ENCODE data around the gene AUTS2. TPM values are rescaled to one million over a fixed set of nuclear protein-coding genes. Genes with fewer than 3 reads are reported as not detected.

Gene AUTS2
- total and polyA plus RNA-seq, 4 donors = 4.9 to 24.4 (median 7.0) TPM

GRCh38 chr7:70419526-70420380 lies 821.5 kb downstream of the AUTS2 start:
- no peak overlapping the region for H3K4me3 ChIP-seq (ENCODE audit: low read depth in 1 of 3, low read length in 3 of 3)
- H3K9ac ChIP-seq (ENCODE audit: low read depth in 1 of 2, low read length in 2 of 2) = no peak overlapping the region
- H3K27ac ChIP-seq (ENCODE audit: low read depth in 1 of 2, low read length in 2 of 2) = no peak overlapping the region
- no peaks in the 10 kb centered on the region for H3K27me3 ChIP-seq (ENCODE audit: control insufficient read depth in 4 of 4, insufficient read depth in 4 of 4, low read length in 3 of 4)
- no peaks in the 10 kb centered on the region for H3K36me3 ChIP-seq (ENCODE audit: control insufficient read depth in 4 of 4, insufficient read depth in 3 of 4, low read depth in 1 of 4, low read length in 3 of 4)
- DNase-seq (ENCODE audit: low spot score) = no peak
- WGBS = 95% methylated on average over 8 of the region's 8 CpGs
- no peaks in the 10 kb centered on the region for H3K4me1 ChIP-seq (ENCODE audit: control insufficient read depth in 4 of 4, insufficient read depth in 4 of 4, low read length in 3 of 4)
- no peaks in the 10 kb centered on the region for H3K9me3 ChIP-seq (ENCODE audit: control insufficient read depth in 4 of 4, low read length in 3 of 4)
- no peak for TF ChIP-seq MAX (IDR thresholded peaks at IDR 0.05)
- TF ChIP-seq FOXA1 (IDR thresholded peaks at IDR 0.05) = no peak
- TF ChIP-seq ATF3 (IDR thresholded peaks at IDR 0.05) = no peak
- no peak for TF ChIP-seq RAD21 (IDR thresholded peaks at IDR 0.05)
- no peak for TF ChIP-seq SP1 (IDR thresholded peaks at IDR 0.05)

- Histone ChIP-seq H3K9ac (ENCODE audit: low read depth in 1 of 2, low read length in 2 of 2) (no peak overlapping the region), H3K4me1 (ENCODE audit: control insufficient read depth in 4 of 4, insufficient read depth in 4 of 4, low read length in 3 of 4) (no peaks in the 10 kb centered on the region), H3K4me3 (ENCODE audit: low read depth in 1 of 3, low read length in 3 of 3) (no peak overlapping the region), H3K36me3 (ENCODE audit: control insufficient read depth in 4 of 4, insufficient read depth in 3 of 4, low read depth in 1 of 4, low read length in 3 of 4) (no peaks in the 10 kb centered on the region), H3K9me3 (ENCODE audit: control insufficient read depth in 4 of 4, low read length in 3 of 4) (no peaks in the 10 kb centered on the region), H3K27ac (ENCODE audit: low read depth in 1 of 2, low read length in 2 of 2) (no peak overlapping the region), H3K27me3 (ENCODE audit: control insufficient read depth in 4 of 4, insufficient read depth in 4 of 4, low read length in 3 of 4) (no peaks in the 10 kb centered on the region)
- DNase-seq (ENCODE audit: low spot score) = no peak
- TF ChIP-seq ATF3 (IDR thresholded peaks at IDR 0.05) (no peak), SP1 (IDR thresholded peaks at IDR 0.05) (no peak), CTCF (IDR thresholded peaks at IDR 0.05; ENCODE audit: low read depth, low read length, missing input control) (no peak), NR2F2 (IDR thresholded peaks at IDR 0.05) (no peak), ZBTB33 (IDR thresholded peaks at IDR 0.05) (no peak), REST (IDR thresholded peaks at IDR 0.05) (no peak), FOXA1 (IDR thresholded peaks at IDR 0.05) (no peak), EGR1 (IDR thresholded peaks at IDR 0.05; ENCODE audit: low read depth in 2 of 2) (no peak), RAD21 (IDR thresholded peaks at IDR 0.05) (no peak), RXRA (IDR thresholded peaks at IDR 0.05) (no peak), FOXA2 (IDR thresholded peaks at IDR 0.05) (no peak), YY1 (IDR thresholded peaks at IDR 0.05) (no peak), MAX (IDR thresholded peaks at IDR 0.05) (no peak), GABPA (IDR thresholded peaks at IDR 0.05 in 1 of 2, conservative IDR thresholded peaks at IDR 0.05 in 1 of 2) (no peak), TAF1 (conservative IDR thresholded peaks at IDR 0.05) (no peak)
- WGBS = 94% methylated on average over 2 of the region's 2 CpGs
Observed at GRCh38 chr7:70420381-70420662, 822.0 kb downstream of the AUTS2 start.
